HG03469 (cell line): ENCODE results near the gene APOBEC4.
"Not testable (repeated sequence)": the region's sequence is repeated elsewhere in the genome, so short reads cannot be mapped to it uniquely, and the experiment has no call there.

Experiments used
- ATAC-seq: cut with Tn5 transposase; IDR thresholded peaks from one replicate; pipeline ENCODE4 v1.9.1; 2021; ENCODE audit warnings: mild to moderate bottlenecking, moderate library complexity, moderate number of reproducible peaks; ENCODE audit not compliant: unreplicated experiment

The APOBEC4 gene

DNA sequence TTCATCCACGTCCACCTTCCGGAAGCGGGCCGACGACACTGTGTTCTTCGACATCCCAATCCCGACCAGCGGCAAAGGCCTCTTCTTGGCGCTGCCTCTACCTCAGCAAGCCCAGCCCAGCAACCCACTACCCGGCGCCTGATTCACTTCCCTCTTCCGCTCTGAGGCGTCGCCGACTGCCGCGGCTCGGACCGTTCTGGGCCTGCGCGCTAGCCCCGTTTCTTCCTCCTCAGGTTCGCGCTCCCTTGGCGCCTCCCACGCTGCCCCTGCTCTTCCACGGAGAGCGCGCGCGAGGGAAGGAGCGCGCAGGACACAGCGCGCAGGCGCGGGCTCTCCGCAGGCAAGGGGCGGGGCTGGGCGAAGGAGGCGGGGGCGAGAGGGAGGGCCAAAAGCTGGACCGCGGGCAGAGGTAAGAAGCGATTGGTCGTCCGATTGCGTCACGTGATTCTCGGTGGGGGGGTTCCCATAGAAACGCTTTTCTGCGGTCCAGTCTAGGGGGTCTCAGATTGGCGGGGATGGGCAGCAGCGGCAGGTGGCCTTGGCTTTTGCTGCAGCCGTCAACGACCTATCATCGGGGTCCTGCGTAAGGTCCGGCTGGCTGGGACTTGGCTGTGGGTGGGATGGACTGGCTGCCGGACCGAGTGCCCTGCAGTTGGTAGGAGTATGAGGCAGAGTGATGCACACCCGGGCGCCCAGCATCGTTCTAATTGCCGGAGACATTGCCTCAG lies 17.3 kb downstream of the APOBEC4 start, which contains the start of gene ARPC5:
TSS of gene ARPC5 (minus strand) at position 178 of the 728 bp plus-strand sequence. CDS start at position 54, 124 bp downstream.
- ATAC-seq: peak; percentile 59

DNA sequence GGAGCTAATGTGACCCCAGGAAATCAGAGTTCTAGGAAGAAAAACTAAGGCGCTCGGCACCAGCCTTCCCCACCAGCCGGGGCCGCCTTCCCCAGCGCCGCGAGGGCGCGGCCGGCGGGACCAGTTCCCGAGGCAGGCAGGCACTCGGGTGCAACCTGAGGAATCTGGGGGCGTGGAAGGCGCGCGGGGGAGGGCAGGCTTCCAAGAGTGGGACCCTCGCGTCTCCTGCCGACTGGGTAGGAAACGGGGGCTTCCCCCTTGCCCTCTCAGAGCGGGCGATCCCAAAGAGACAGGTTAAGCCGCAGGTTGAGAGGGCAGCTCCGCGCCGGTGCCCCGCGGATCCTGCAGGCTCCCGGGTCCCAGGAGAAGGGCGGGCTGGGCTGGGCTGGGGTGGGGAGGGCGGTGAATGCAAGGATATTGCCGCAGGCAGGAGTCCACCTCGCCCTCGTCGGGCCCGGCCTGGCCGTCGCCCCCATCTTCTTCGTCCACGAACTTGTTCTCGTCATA lies 18.0 kb downstream of the APOBEC4 start:
- no peak for ATAC-seq

DNA sequence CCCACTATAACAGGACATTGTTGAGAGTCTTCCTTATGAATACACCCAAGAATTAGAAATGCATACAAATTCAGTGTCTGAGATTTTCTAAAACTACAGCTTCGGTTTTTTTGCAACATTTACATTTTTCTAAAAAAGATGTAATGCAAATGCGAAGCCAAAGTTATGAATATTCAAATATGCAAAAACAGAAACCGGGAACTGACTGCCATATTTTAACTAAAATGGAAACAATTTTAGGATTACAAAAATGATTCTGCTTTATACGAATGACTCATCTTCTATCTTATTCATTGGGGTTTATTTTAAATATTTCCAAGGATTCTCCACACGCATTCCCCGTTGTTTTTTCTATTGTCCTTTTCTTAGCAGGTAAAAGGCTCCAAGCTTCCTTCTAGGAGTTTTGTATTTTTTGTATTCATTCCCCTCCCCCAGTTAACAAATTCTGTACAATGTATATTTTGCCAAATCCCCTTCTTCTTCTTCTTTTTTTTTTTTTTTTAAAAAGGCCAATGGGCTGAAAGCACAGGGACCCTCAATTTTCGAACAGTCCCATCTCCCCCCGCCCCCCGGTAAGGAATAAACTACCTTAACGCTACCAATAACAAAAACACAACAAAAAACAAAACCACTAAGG lies 18.6 kb downstream of the APOBEC4 start:
- ATAC-seq: no peak

DNA sequence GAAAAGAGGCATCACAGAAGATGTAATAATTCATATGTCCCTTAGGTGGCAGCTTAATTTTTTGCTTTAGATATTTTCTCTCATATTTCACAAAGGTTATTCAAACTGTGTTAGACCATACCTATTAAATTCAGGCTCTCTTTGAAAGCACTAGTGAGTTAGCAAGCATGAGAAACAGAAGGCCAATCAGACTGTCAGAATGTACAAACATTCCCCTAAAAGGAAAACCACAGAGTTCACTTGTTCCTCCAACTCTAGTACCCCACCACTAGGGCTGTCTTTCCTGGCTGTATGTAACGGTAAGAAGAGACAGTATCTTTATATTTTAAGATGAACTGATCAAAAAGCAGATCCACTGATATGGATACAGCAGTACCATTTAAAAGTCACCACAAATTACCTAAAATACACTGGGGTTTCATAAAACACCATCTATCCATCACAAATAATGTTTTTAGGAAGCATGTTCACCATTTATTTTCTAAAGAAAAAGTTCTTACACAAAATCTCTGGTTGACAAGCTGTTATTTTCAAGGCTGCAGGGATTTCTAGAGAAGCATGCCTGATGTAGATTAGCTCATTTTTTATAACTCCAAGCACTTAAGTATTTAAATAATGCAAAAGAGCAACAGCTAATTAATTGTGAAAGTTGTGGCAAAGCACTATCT lies 19.3 kb downstream of the APOBEC4 start:
- peak; percentile 52 for ATAC-seq

DNA sequence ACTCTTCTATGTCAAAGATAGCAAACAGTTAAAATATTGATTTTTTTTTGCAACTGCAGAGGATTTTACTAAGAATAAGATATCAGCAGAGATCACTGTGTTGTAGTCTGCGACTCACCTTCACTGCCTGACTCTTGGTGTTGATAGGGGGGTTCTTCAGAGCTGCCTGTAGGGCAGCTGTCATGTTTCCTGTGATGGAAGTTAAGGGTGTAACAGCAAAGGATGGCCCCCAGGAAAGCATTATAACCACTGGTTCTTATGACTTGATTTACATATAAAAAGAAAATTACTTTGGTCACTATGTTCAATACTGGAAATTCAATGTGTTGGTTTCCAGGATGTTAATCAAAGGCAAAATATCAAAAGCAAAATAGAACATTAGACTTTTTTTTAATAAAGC lies 20.2 kb downstream of the APOBEC4 start:
- no peak for ATAC-seq

DNA sequence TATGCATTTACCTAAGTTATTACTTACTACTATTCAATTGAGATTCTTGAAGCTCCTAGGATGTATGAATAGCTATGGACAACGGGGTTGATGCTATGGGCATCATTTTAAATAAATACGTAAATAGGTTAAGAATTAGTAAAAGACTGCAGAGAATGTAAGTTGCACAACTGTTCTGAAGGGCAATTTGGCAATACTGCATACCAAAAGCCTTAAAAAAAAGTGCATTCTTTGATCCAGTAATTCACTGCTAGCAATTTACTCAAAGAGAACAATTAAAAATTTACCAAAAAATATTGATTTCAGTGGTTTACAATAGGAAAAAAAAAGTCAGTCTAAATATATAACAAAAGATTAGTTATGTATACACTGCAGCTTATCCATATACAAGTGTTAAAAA lies 21.0 kb downstream of the APOBEC4 start:
- ATAC-seq: no peak

DNA sequence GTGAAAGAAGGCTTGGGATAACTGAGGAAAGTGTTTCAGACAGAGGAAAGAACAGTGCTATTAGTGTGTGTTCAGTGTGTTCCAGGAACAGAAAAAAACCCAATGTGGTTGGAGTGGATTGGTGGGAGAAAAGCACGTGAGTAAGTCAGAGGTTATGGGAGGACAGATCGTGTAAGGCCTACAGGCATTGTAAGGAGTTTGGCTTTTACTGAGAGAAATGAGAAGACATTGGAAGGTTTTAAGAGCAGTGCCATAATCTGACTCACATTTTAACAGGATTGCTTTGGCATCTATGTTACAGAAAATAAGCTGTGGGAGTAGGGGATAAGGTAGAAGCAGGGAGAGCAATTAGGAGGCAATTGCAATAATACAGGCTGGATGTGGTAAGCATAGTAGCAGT lies 22.4 kb downstream of the APOBEC4 start:
- no peak for ATAC-seq

DNA sequence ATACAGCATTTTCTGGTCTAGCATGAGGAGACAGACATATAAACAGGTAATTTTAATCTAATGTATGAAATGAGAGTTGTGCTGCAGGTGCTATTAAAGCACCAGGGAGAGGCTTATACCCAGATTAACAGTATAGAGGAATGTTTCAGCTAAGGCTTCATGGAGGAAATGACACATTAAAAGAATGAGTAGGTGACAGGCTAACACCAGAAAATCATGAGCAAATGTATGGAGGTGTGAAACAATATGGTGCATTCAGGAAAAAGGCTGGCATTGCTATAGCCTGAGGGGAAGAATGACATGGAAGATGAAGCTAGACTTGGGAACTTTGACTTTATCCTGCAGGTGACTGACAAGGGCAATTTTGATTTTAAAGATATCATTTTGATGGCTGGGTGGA lies 24.6 kb downstream of the APOBEC4 start:
- ATAC-seq: no peak

DNA sequence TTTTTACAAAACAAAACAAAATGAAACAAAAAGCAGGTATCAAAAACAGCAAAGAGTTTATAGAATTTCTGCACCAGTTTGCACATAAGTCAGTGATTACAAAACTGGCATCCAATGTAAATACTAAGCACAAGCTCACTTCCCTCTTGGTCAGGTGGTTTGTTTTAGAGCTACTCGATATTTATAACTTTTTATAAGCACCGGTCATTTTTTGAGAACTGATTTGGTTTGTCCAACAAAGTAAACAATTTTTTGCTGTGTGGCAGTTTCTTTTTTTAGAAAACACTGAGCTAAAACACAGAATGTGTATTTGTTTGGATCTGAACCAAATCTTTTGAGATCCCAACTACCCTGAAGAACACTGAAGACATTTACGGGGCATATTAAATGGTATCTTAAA lies 26.9 kb downstream of the APOBEC4 start:
- not testable (repeated sequence) for ATAC-seq

DNA sequence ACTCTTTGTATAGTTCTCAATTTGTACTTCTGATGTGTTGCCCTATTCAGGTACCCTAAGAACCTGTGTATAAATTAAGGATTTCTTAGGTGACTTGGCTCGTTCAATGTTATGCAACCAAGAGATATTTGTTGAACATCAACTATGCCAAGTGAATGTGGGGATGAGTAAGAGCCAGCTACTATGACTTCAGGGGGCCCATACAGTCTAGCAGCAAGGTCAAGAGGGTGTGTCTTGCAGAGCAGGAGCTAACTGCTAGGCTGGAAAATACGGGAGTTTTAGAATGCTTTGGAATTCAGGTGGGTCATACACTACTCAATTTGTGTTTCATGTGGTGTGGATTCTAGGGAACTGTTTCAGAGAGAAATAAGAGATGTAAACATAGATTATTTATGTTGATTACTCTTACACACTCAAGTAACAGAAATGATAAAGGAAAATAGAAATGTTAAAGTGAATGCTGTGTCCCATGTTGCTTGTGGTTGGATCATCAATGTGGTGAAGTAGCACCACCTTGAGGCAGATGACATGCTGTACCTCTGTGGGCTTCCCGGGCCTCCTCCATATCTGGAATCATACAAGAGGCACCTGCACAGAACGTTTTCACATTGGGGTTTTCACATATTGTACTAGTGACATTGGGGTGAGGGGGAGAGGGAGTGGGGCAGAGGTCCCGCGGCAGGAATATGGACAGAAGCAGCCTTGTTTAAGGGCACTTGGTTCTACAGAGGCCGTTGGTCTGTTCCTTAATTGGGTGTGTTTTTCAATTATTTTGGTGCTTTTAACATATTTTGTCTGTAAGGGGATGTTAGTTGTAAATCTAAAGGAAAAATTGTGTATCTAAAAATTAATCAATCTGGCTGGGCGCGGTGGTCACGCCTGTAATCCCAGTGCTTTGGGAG lies 30.0 kb downstream of the APOBEC4 start:
- peak; percentile 76 for ATAC-seq

DNA sequence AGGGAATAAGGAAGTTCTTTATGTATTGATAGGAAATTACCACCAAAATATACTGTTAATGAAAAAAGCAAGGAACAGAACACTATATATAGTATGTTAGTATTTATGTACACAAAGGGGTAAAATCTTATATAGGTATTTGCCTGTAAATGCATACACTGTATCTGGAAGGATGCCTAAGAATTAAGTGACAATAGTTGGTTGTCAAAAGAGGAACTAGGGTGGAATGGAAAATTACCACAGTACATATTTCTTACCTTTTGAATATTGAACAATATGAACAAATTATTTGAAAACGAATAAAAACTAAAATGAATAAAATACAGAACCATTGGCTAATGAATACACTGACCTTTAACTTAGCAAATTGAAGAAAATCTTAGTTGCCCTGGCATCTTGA lies 31.1 kb downstream of the APOBEC4 start:
- no peak for ATAC-seq

DNA sequence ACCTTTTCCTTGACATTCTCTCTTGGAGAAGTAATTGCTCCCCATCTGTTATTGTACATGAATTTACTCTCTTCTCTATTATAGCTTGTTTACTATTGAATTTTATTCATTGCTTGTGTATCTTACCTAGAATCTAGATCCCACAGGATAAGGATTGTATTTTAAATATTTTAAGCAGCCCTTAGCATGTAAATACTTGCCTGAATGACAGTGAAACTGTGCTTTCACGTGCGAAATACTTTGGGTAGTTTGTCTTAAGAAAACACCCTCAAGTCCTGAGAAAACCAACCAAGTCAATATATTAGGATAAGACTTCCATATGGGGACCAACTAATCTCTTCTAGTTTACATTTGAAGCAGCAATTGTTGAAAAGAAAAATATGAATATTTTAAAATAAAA lies 32.8 kb downstream of the APOBEC4 start:
- ATAC-seq: no peak

DNA sequence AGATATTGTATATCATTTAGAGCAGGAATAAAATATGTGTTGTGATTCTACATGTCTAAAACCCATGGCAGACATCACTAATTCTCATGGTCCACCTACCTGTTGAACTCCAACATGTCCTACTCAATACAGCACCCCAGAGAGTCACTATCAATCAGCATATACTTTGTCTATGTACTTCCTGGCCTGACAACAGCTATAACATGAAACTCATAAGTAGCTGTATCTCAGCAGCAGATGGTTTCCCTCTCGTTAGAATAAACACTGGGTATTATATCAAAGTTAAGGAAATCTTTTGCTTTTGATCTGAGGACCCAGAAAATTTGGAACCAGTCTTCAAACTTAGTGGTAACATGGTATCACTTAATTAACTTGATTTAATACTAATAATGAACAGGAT lies 33.3 kb downstream of the APOBEC4 start:
- no peak for ATAC-seq

DNA sequence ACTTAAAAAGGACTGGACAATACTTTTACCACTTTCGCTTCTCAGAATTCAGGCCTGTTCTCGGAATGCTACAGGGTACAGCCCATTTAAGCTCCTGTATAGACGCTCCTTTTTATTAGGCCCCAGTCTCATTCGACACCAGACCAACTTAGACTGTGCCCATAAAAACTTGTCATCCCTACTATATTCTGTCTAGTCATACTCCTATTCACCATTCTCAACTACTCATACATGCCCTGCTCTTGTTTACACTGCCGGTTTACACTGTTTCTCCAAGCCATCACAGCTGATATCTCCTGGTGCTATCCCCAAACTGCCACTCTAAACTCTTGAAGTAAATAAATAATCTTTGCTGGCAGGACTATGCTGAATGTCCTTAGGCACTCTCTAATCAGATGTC lies 34.9 kb downstream of the APOBEC4 start:
- not testable (repeated sequence) for ATAC-seq

DNA sequence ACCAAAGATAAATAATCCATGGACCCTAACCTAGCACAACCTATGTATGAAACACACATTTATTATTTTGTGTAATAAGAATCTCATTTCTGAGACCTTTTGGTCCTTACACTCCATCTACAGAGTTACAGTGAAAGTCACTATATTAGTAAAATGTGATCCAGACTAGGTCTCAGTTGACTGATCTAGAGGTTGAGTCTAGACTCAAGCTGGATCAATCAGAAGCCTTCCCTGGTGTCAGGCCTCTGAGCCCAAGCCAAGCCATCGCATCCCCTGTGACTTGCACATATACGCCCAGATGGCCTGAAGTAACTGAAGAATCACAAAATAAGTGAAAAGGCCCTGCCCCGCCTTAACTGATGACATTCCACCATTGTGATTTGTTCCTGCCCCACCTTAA lies 40.1 kb downstream of the APOBEC4 start:
- not testable (repeated sequence) for ATAC-seq

DNA sequence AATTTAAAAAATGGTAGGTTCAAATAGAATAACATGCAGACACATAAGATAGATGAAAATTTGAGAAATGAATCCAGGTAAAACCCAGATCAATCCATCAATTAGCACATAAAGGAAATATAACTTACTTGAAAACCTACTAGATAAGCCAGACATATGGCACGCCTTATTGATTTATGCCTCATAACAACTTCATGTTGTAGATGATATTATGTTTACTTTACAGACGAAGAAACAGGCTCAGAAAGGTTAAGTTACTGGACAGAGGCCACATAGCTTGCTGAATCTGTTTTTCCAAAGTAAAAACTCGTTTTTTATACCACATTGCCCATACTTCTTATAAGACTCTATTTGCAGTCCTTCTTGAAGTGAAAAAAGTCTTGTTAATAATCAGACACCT lies 40.7 kb downstream of the APOBEC4 start:
- ATAC-seq: no peak

DNA sequence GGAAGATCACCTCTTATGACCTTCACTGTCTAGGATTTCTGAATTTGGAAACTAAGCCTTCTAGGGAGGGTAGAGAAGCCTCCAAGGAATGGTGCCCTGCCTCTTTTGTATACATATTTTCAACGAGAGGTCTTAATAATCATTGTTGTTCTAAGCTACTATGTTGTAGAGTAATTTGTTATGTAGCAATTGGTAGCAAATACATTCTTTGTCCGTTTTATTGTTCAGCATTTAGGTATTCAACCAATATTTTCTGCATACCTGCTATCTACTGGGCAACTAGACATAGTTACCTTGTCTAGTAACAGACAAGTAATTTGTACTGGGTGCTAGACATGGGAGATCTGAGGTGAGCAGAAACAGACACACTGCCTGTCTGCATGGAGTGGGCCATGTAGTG lies 42.1 kb downstream of the APOBEC4 start:
- no peak for ATAC-seq

DNA sequence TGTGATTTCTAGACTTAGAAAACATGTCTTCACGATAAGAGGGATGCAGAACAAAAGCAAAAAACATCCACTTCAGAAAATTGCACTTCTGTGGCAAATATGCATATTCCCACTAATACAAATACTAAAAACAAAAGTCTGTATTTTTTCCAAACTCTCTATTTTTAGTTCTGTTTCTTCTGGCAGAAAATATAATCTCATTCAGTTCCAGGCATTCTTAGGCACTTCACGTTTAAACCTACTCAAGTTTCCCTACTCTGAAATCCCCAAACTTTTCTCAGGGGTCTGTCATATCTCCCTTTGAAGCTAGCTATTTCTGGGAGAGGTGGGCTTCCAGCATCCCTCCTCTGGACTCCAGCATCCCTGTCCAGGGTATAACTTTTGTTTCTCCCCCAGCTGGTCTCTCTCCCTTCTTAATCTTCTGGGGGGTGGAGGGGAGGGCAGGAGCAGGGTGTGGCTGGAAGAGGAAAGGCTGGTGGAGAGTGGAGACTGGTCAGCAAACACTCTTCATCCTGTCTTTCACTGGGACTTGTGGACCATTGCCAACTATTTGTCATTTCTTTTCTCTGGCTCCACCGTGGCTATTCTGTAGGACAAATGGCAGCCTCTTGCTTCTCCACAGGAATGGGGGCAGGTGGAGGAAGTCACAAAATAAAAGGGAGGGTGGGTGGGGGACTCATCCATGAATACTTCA lies 43.2 kb downstream of the APOBEC4 start:
- no peak for ATAC-seq

DNA sequence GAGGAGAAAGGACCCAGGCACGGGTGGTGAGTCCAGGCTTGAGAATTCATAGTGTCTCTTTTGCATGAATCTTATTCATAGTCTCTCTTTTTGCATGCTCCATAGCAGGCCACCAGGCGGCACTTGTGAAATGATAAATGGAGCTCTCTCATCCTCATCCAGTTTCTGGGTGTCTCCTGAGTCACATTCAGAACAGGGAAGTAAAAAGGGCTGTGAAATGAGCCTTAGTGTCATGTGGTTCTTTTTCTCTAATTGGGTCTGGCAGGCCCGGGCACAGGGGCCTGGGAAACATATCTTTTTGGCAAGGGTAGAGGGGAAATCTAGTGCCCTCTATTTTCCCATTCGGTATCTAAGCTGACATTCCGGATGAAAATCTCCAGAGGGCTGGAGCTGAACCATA lies 43.8 kb downstream of the APOBEC4 start:
- ATAC-seq: no peak

DNA sequence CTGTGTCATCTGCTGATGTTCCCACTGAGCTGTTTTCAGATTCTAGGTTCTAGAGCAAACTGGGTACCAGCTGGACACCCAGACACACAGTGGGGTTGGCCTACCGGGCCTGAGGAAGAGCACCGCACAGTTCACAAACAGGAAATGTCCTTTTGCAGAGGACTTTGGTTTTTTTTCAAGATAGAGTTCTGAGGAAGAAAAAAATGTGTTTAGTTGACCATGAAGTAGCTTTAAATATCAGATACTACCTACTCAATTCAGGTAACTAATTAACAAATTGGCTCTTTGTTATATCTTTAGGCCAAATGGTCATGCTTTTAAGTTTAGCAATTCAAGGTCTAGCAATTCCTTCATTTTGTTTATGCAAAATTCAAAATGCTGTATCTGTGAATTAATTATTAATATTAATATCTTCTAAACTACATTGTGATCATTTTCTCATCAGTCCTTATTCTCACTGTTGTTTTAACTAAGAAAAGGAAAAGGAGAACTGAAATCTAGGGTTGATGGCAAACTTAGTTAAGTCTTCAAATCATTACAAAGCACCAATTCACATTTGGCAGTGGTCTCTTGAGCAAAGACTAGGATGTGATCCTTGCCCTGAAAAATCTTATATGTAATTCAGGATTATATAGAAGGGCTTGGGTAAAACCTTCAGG lies 45.7 kb downstream of the APOBEC4 start:
- ATAC-seq: no peak
